HepG2 (cell line): ENCODE measurements around the gene UTP4. TPM values are rescaled to one million over a fixed set of nuclear protein-coding genes. Genes with fewer than 3 reads are reported as not detected.
A peak's percentile ranks its signal among the peaks of the same experiment; 100 is the strongest.

Experiments used
- FOXM1 ChIP-seq: sonication (generic); formaldehyde crosslinking; IDR thresholded peaks from 2 replicates; pipeline ENCODE4 v1.5.0; 2020; ENCODE audit warnings: missing genetic modification reagents
- HNF4A ChIP-seq: sonication (generic); formaldehyde crosslinking; IDR thresholded peaks from 2 replicates; pipeline ENCODE4 v1.4.0; 2020; ENCODE audit warnings: missing genetic modification reagents
- NFATC3 ChIP-seq: sonication (generic); formaldehyde crosslinking; IDR thresholded peaks from 2 replicates; pipeline ENCODE4 v1.5.1; 2020; ENCODE audit warnings: mild to moderate bottlenecking, missing genetic modification reagents
- RAD21 ChIP-seq: fragments of 450-650 bp; formaldehyde crosslinking; IDR thresholded peaks from 2 replicates; pipeline ENCODE4 v1.5.0; 2020; ENCODE audit warnings: mild to moderate bottlenecking
- SOX13 ChIP-seq, 3 experiments: fragments of 450-650 bp in 1 of 3; sonication (generic) in 1 of 3; formaldehyde crosslinking in 1 of 3; IDR thresholded peaks in 2 of 3; conservative IDR thresholded peaks in 1 of 3; 2 replicates each; pipeline versions ENCODE4 v1.5.0 to v1.6.1; 2016 to 2020; ENCODE audit warnings: antibody characterized with exemption in 1 of 3, mild to moderate bottlenecking in 1 of 3, missing compliant biosample characterization in 1 of 3, missing genetic modification reagents in 1 of 3, moderate library complexity in 1 of 3
- YY1 ChIP-seq: IDR thresholded peaks from 2 replicates; pipeline ENCODE4 v1.6.1; 2011; ENCODE audit warnings: low read length, low read depth, moderate library complexity, mild to moderate bottlenecking; ENCODE audit not compliant: insufficient read depth, insufficient replicate concordance
- ZNF17 ChIP-seq: sonication (generic); formaldehyde crosslinking; IDR thresholded peaks from 2 replicates; pipeline ENCODE4 v1.5.0; 2020; ENCODE audit warnings: mild to moderate bottlenecking, missing genetic modification reagents
- ZNF430 ChIP-seq: sonication (generic); formaldehyde crosslinking; IDR thresholded peaks from 2 replicates; pipeline ENCODE4 v1.9.0; 2021; ENCODE audit warnings: mild to moderate bottlenecking, missing genetic modification reagents
- ZNF605 ChIP-seq: sonication (generic); formaldehyde crosslinking; IDR thresholded peaks from 2 replicates; pipeline ENCODE4 v1.8.0; 2022; ENCODE audit warnings: mild to moderate bottlenecking, missing genetic modification reagents
- polyA plus RNA-seq, 8 experiments: library from polyadenylated mRNA; depleted of rRNA in 3 of 8; stranded (reverse) in 7 of 8; unstranded in 1 of 8; fragments of >200 nt; fragmentation: Illumina TruSeq in 4 of 8; extraction: Trizol in 4 of 8; gene quantifications; 2 replicates each; pipeline versions ENCODE4 v1.2.1 to v1.2.3, GENCODE V29; 2011 to 2016; ENCODE audit warnings: low read depth in 4 of 8, missing spikeins in 1 of 8, mixed read lengths in 1 of 8; ENCODE audit not compliant: insufficient read depth in 1 of 8
- total RNA-seq, 5 experiments: library from RNA; depleted of rRNA; stranded (reverse); fragments of >200 nt; fragmentation: Illumina TruSeq; extraction: Trizol; gene quantifications; 2 replicates each; pipeline ENCODE4 v1.2.3, GENCODE V29; 2016; ENCODE audit warnings: low read depth in 1 of 5
- TF ChIP-seq, protein P1 (sequence below): sonication (generic); formaldehyde crosslinking; IDR thresholded peaks from 2 replicates; pipeline ENCODE4 v1.5.1; 2020; ENCODE audit warnings: mild to moderate bottlenecking, missing genetic modification reagents, moderate library complexity
- TF ChIP-seq, protein P2 (sequence below): fragments of 450-650 bp; IDR thresholded peaks from 2 replicates; pipeline ENCODE4 v1.6.1; 2017
- TF ChIP-seq, protein P3 (sequence below): sonication (generic); formaldehyde crosslinking; IDR thresholded peaks from 2 replicates; pipeline ENCODE4 v1.4.0; 2020; ENCODE audit warnings: missing genetic modification reagents
- TF ChIP-seq, protein P4 (sequence below): sonication (generic); formaldehyde crosslinking; conservative IDR thresholded peaks from 2 replicates; pipeline ENCODE4 v1.5.0; 2020; ENCODE audit warnings: missing genetic modification reagents
- TF ChIP-seq, protein P5 (sequence below): sonication (generic); formaldehyde crosslinking; IDR thresholded peaks from 2 replicates; pipeline ENCODE4 v1.5.0; 2020; ENCODE audit warnings: missing genetic modification reagents
- TF ChIP-seq, protein P6 (sequence below): sonication (generic); formaldehyde crosslinking; IDR thresholded peaks from 2 replicates; pipeline ENCODE4 v1.9.0; 2021; ENCODE audit warnings: missing genetic modification reagents, borderline replicate concordance

UTP4 gene
- total and polyA plus RNA-seq, 2 of the 13 experiments (the other 11 are each of a cell fraction or from before 2014, with no cell fraction given) = 30.0 to 85.8 TPM

DNA sequence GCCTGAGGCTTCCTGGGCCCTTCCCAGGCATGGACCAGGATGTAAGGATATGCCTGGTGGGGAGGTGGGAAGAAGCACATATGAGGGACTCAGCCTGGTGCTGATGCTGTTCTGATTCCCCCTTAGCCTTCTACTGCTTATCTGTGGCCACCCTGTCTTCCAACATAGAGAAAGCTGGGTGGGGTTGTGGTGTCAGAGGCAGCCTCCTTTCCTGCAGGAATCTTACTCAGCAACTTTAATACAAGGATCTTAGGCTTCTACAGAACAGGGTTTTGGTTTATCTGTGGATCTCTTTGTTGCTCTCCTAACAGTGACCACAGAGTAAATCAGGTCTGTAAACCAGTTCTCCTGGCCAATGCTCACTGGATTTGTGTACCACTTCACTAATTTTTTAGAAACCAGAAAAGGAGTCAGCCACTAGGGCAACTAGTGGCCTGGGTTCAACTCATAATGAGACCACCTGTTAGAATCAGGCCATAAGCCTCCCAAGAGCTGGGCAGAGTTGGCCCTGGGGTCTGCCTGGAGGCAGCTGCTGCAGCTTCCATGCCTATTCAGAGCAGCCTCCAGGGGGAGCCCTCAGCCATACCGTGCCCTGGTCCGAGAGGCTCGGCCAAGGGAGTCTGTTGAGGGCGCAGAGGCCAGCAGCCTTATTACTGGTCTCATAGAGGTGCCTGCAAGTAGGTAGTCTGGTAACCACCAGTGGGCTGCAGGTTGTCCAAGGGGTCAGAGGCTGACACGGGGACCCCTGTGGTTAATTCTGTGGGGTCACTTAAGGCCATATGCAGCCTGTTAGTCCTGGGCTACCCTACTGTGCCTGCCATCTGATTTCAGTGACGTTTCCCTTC lies 19.9 kb upstream of the UTP4 start (continued):
- TF ChIP-seq FOXM1 (CRISPR knock-in tag) = no peak
- TF ChIP-seq HNF4A = no peak
- TF ChIP-seq, protein P1, sequence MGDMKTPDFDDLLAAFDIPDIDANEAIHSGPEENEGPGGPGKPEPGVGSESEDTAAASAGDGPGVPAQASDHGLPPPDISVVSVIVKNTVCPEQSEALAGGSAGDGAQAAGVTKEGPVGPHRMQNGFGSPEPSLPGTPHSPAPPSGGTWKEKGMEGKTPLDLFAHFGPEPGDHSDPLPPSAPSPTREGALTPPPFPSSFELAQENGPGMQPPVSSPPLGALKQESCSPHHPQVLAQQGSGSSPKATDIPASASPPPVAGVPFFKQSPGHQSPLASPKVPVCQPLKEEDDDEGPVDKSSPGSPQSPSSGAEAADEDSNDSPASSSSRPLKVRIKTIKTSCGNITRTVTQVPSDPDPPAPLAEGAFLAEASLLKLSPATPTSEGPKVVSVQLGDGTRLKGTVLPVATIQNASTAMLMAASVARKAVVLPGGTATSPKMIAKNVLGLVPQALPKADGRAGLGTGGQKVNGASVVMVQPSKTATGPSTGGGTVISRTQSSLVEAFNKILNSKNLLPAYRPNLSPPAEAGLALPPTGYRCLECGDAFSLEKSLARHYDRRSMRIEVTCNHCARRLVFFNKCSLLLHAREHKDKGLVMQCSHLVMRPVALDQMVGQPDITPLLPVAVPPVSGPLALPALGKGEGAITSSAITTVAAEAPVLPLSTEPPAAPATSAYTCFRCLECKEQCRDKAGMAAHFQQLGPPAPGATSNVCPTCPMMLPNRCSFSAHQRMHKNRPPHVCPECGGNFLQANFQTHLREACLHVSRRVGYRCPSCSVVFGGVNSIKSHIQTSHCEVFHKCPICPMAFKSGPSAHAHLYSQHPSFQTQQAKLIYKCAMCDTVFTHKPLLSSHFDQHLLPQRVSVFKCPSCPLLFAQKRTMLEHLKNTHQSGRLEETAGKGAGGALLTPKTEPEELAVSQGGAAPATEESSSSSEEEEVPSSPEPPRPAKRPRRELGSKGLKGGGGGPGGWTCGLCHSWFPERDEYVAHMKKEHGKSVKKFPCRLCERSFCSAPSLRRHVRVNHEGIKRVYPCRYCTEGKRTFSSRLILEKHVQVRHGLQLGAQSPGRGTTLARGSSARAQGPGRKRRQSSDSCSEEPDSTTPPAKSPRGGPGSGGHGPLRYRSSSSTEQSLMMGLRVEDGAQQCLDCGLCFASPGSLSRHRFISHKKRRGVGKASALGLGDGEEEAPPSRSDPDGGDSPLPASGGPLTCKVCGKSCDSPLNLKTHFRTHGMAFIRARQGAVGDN = peak; percentile 52
- no peak for TF ChIP-seq SOX13 (IDR thresholded peaks at IDR 0.05)
- no peak for TF ChIP-seq SOX13 (CRISPR knock-in tag; conservative IDR thresholded peaks at IDR 0.05 in 1 of 2, IDR thresholded peaks at IDR 0.05 in 1 of 2)
- TF ChIP-seq, protein P2, sequence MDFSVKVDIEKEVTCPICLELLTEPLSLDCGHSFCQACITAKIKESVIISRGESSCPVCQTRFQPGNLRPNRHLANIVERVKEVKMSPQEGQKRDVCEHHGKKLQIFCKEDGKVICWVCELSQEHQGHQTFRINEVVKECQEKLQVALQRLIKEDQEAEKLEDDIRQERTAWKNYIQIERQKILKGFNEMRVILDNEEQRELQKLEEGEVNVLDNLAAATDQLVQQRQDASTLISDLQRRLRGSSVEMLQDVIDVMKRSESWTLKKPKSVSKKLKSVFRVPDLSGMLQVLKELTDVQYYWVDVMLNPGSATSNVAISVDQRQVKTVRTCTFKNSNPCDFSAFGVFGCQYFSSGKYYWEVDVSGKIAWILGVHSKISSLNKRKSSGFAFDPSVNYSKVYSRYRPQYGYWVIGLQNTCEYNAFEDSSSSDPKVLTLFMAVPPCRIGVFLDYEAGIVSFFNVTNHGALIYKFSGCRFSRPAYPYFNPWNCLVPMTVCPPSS = no peak
- no peak for TF ChIP-seq NFATC3 (CRISPR knock-in tag)
- TF ChIP-seq, protein P3, sequence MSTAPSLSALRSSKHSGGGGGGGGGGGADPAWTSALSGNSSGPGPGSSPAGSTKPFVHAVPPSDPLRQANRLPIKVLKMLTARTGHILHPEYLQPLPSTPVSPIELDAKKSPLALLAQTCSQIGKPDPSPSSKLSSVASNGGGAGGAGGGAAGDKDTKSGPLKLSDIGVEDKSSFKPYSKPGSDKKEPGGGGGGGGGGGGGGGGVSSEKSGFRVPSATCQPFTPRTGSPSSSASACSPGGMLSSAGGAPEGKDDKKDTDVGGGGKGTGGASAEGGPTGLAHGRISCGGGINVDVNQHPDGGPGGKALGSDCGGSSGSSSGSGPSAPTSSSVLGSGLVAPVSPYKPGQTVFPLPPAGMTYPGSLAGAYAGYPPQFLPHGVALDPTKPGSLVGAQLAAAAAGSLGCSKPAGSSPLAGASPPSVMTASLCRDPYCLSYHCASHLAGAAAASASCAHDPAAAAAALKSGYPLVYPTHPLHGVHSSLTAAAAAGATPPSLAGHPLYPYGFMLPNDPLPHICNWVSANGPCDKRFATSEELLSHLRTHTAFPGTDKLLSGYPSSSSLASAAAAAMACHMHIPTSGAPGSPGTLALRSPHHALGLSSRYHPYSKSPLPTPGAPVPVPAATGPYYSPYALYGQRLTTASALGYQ = no peak
- TF ChIP-seq, protein P4, sequence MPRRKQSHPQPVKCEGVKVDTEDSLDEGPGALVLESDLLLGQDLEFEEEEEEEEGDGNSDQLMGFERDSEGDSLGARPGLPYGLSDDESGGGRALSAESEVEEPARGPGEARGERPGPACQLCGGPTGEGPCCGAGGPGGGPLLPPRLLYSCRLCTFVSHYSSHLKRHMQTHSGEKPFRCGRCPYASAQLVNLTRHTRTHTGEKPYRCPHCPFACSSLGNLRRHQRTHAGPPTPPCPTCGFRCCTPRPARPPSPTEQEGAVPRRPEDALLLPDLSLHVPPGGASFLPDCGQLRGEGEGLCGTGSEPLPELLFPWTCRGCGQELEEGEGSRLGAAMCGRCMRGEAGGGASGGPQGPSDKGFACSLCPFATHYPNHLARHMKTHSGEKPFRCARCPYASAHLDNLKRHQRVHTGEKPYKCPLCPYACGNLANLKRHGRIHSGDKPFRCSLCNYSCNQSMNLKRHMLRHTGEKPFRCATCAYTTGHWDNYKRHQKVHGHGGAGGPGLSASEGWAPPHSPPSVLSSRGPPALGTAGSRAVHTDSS (CRISPR knock-in tag) = no peak
- TF ChIP-seq, protein P5, sequence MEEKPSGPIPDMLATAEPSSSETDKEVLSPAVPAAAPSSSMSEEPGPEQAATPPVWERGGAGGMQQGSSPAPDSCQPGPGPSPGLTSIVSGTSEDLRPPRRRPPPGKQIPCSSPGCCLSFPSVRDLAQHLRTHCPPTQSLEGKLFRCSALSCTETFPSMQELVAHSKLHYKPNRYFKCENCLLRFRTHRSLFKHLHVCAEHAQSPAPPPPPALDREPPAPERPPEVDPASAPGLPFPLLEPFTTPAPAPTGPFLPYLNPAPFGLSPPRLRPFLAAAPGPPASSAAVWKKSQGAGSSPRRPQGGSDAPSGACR (CRISPR knock-in tag) = 0 out of 2 replicates have a peak, but pooled peaks have one; percentile 23
- peak; percentile 46; the same call in 1 of the 2 replicates for TF ChIP-seq ZNF605
- peak; percentile 36 for TF ChIP-seq YY1
- peak; percentile 78 for TF ChIP-seq RAD21 (CRISPR knock-in tag)
- TF ChIP-seq, protein P6, sequence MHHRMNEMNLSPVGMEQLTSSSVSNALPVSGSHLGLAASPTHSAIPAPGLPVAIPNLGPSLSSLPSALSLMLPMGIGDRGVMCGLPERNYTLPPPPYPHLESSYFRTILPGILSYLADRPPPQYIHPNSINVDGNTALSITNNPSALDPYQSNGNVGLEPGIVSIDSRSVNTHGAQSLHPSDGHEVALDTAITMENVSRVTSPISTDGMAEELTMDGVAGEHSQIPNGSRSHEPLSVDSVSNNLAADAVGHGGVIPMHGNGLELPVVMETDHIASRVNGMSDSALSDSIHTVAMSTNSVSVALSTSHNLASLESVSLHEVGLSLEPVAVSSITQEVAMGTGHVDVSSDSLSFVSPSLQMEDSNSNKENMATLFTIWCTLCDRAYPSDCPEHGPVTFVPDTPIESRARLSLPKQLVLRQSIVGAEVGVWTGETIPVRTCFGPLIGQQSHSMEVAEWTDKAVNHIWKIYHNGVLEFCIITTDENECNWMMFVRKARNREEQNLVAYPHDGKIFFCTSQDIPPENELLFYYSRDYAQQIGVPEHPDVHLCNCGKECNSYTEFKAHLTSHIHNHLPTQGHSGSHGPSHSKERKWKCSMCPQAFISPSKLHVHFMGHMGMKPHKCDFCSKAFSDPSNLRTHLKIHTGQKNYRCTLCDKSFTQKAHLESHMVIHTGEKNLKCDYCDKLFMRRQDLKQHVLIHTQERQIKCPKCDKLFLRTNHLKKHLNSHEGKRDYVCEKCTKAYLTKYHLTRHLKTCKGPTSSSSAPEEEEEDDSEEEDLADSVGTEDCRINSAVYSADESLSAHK = no peak
- TF ChIP-seq ZNF17 (CRISPR knock-in tag) = no peak
- no peak for TF ChIP-seq ZNF430 (CRISPR knock-in tag)
